Measurements from ENCODE around the gene HMCN2.
"Not testable (repeated sequence)": the region's sequence is repeated elsewhere in the genome, so short reads cannot be mapped to it uniquely, and the experiment has no call there.

The HMCN2 gene

GRCh38 chr9:130330202-130330862, 64.8 kb downstream of the HMCN2 start:
- no peak for DNase-seq (ENCODE audit: low spot score)

DNA sequence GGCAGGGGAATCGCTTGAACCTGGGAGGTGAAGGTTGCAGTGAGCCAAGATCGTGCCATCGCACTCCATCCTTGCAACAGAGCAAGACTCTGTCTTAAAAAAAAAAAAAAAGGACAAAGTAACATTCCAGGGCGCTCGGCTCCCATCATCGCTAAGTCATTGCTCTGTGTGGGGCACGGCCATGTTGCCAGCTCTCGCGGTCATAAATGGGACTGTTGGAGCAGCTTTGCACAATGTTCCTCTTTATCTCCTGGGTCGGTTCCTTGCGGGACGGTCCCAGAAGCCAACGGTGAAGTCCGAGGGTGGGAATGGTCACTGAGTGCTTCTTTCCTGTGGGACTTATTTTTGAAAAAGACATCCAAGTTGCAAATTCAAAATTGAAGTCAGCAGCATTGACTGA, 65.5 kb downstream of the HMCN2 start:
- DNase-seq (ENCODE audit: low spot score) = no peak

DNA sequence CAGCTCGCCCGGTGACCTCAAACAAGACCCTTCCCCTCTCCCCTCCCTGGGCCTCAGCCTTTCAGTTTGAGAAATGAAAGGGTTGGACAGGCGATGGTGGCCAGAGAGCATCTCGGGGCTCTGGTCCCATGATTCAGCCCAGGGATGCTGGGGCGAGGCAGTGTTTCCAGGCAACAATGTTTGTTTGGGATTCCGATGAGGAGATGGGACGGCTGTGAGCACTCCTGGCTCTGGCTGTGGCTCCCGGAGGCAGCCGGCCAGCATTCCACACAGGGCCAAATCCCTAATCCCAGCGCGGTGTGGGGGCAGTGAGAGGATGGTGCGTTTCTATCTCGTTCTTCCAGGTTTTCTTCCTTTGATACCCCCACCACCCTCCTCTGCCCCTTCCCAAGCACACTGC, 66.0 kb downstream of the HMCN2 start:
- DNase-seq (ENCODE audit: low spot score) = no peak

DNA sequence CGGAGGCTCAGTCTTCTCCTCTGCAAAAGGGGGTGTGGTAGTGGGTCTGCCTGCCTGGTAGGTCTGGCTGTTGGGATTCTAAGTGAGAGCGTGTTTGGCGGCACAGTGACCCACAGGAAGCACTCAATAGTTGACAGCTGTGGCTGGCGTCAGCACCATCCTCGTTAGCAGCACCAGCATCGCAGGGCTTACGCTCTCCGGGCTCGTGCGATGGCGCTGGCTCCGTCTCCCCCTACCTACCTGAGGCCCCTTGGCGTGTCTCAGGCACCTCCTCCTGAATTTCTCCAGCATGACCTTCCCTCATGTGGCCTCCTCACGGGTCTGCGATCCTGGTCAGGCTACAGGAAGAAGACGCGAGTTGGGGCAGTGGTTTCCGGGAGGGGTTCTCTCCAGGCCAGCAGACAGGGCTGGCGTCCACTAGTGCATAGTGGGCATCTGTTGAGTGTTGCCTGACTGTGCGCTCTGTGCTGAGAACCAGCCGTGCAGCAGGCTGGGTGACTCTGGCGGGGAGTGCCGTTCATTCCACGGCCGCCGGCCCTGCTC, 66.9 kb downstream of the HMCN2 start:
- no peak for DNase-seq (ENCODE audit: low spot score)

GRCh38 chr9:130333041-130333711, 67.6 kb downstream of the HMCN2 start:
- DNase-seq (ENCODE audit: low spot score) = no peak

DNA sequence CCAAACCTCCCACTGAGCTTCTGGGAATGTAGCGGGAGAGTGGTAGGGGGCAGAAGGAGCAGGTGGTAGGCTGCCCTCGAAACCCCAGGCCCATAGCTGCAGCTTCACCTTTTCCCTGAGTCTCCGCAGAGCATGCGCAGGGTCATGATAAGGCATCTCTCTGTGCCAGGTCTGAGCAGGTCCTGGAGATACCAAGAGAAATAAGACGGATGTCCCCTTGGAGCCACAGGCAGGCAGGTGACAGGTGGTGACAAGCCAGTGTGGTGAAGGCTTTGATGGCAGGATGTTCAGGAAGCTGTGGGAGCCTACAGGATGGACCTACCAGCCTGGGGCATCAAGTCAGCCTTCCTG, 68.1 kb downstream of the HMCN2 start:
- DNase-seq (ENCODE audit: low spot score) = no peak

DNA sequence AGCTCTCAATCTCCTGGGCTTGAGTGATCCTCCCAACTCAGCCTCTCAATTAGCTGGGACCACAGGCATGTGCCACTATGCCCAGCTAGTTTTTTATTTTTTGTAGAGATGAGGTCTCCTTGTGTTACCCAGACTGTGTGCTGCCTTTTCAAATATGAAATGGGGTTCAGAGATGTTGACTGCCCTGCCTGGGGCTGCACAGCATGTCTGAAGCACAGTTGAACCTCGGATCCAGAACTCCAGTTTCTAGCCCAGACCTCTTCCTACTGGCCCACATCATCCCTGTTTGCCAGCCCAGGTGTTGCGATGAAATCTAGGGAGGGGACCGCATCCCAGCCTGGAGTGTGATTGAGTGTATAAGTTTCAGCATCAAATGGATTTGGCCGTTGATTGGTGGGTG, 69.4 kb downstream of the HMCN2 start:
- no peak for DNase-seq (ENCODE audit: low spot score)

DNA sequence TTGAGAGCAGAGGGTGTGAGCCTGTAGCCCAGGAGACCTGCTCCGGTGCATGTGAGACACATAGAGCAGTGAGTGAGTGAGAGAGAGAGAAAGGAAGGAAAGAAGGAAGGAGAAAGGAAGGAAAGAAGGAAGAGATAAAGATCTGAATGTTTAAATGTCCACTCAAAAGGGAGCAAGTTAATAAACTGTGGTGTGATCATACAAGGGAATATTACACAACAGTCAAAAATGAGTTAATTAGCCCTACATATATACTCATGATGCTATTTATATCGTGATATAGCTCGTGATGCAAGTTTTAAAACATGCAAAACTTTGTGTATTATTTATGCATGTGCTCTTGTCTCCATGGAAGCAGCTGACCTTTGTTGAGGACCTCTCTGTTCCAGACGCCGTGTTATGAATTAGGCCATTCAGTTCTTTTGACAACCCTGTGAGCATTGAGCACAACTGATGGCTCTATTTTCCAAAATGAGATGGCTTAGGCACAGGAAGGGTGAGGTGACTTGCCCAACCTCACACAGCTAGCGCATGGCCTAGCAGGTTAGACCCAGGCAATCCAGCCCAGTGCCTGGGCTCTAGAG, 70.6 kb downstream of the HMCN2 start:
- no peak for DNase-seq (ENCODE audit: low spot score)

DNA sequence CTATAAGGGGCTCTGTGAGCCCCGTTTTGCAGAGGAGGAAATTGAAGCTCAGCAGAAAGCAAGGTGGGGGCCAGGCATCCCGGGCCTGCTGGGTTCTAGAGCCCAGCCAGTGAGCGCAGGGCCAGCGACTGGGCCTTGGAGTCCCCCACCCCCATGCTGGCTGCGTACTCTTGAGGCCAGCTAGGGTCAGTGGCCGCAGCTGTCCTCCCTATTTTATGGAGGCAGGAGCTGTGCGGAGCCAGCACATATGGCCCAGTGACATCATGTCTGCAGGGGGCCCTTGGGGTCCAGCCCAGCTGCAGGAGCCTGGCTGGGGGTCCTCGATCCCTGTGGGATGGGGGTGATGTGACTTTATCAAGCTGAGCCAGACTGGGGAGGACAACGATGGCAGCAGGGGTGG, 71.3 kb downstream of the HMCN2 start:
- DNase-seq (ENCODE audit: low spot score) = no peak

DNA sequence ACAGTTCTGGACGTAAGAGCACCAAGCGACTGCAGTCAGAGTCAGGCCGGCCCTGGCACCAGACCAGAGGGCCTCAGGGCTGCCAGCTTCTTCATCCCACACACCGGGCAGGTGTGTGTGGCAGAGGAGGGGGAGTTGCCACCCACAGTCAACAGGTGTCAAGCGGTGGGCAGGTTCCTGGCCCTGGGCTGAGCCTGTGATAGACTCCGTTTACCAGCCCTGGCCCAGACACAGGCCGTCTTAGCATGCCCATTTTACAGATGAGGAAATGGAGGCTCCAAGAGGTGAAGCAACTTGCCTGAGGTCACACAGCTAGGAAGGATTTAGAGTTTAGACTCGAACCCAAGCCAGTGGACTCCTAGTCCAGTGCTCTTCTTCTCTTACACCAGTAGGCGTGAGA, 71.8 kb downstream of the HMCN2 start:
- DNase-seq (ENCODE audit: low spot score) = no peak

GRCh38 chr9:130337784-130338380, 72.3 kb downstream of the HMCN2 start:
- no peak for DNase-seq (ENCODE audit: low spot score)

GRCh38 chr9:130338891-130339290, 73.3 kb downstream of the HMCN2 start:
- not testable (repeated sequence) for DNase-seq (ENCODE audit: low spot score)

DNA sequence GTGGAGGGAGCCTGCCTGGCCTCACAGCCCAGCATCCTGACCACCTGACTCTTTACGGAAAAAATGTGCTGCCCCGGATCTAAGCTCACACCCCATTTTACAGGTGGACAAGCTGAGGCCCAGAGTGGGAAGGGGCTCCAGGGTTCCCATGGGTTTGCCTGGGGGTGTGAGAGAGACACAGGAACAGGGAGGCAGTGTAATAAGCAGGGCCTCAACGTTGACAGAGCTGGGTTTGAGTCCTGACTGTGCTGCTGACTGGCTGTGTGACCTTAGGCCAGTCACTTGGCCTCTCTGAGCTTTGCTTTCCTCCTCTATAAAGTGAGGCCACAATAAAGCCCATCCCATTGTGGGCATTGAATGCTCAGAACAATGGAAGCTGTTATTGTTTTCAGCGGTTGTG, 73.7 kb downstream of the HMCN2 start:
- no peak for DNase-seq (ENCODE audit: low spot score)

DNA sequence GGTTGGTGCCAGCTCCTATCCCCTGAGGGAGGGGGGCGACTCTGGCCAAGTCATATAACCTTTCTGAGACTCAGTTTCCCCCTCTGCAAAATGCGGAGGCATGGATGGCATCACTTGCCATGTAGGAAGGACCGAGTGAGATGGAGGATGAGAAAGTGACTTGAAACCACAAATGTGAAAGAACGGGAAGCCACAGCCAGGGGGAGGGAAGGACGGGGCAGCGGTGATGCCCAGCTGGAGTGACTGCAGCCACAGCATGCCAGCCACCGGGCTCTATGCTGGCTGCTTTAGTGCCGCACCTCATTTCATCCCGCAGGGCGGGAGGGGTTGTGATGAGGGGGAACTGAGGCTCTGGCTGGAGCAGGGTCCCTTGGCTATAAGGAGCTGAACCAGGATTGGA, 74.5 kb downstream of the HMCN2 start:
- no peak for DNase-seq (ENCODE audit: low spot score)

- DNase-seq (ENCODE audit: low spot score) = not testable (repeated sequence)
These were observed 75.0 kb downstream of the HMCN2 start for GRCh38 chr9:130340557-130340956.

GRCh38 chr9:130341128-130341527, 75.6 kb downstream of the HMCN2 start:
- DNase-seq (ENCODE audit: low spot score) = no peak

DNA sequence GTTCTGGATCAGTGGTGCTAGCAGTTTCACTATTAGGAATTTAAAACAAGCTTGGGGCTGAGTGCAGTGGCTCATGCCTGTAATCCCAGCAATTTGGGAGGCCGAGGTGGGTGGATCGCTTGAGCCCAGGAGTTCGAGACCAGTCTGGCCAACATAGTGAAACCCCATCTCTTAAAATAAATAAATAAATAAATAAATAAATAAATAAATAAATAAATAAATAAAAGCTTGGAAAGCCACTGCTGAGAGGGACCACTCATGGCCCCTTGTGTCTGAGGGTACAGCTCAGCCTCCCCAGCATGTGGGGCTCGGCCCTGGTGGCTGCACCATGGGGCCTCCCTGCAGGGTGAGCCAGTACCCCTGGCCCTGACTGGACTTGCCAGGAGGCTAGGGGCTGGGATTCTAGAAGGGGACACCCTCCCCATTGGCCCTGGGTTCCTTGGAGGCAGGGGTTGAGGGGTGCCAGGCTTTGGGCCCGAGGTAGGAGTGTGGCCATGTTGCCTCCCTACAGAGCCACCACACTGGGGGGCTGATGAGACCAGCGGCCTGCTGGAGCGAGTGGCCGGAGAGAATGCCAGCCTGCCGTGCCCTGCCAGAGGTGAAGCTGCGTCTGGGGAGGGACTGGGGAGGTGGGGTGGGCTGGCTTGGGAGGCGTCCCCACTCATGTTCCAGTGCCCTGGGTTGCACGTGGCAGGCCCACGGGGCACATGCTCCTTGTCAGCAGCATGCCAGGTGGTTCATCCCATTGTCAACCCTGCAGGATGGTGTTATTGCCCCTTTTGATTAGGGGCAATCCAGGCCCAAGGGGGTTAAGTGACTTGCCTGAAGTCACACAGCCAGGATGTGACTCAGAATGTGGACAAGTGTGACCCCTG, 76.5 kb downstream of the HMCN2 start:
- DNase-seq (ENCODE audit: low spot score) = no peak

DNA sequence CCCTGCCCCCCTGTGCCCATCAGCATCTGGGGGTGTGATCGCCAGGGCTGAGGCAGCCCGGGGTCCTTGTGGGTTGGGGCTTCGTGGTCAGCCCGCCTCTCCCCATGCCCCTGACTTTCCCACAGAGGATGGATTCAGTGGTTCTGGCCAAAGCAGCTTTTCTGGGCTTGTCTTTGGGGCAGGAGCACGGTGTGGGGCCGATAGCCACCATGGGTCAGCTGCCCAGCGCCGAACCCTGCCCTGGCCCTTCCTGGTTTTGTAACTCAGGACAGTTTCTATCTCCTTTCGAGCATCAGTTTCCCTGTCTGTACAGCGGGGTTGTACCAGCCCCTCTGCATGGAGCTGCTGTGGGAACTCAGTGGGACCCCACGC, 77.1 kb downstream of the HMCN2 start:
- DNase-seq (ENCODE audit: low spot score) = no peak

GRCh38 chr9:130343445-130343918, 77.9 kb downstream of the HMCN2 start:
- DNase-seq (ENCODE audit: low spot score) = no peak

DNA sequence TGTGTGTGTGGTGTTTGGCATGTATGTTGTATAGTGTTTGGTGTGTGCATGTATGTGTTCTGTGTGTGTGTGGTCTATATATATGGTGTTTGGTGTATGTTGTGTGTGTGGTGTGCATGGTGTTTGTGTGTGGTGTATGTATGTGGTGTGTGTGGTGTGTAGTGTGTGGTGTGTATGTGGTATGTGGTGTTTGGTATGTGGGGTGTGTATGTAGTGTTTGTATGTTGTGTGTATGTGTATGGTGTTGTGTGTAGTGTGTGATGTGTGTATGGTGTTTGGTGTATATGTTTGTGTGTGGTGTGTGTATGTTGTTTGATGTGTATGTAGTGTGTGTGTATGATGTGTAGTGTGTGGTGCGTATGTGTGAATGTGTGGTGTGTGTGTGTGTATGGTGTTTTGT, 78.8 kb downstream of the HMCN2 start:
- no peak for DNase-seq (ENCODE audit: low spot score)

DNA sequence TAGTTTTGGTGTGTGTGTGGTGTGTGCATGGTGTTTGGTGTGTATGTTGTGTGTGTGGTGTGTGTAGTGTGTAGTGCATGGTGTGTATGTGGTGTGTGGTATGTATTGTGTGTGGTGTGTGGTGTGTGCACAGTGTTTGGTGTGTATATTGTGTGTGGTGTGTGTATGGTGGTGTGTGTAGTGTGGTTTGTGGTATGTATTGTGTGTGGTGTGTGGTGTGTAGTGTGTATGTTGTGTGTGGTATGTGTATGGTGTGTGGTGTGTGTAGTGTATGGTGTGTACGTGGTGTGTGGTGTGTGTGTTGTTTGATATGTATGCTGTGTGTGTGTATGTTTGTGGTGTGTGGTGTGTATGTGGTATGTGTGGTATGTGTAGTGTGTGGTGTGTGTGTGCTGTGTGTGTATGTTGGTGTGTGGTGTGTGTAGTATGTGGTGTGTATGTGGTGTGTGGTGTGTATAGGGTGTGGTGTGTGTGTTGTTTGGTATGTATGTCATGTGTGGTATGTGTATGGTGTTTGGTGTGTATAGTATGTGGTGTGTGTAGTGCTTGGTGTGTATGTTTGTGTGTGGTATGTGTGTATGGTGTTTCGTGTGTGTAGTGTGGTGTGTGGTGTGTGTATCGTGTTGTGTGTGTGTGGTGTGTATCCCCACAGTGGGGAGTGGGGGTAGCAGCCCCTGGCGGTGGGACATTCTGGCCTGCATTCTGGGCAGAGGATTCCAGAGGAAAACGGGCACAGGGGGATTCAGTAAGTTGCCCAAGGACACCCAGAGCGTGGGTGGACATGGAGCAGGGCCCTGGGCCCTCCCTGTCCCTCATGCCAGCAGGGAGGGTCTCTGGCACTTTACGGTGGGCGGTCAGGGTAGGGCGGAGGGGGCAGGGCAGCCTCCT, 79.7 kb downstream of the HMCN2 start:
- DNase-seq (ENCODE audit: low spot score) = no peak

Measured in CD4-positive, alpha-beta T cell treated with Interleukin-6 at 100 ng/mL for 8 hours (primary cell).